K562 (cell line): ENCODE data around the gene HNRNPF. TPM values are rescaled to one million over a fixed set of nuclear protein-coding genes. Genes with fewer than 3 reads are reported as not detected.

Source experiments
- ATF3 ChIP-seq, 2 experiments: fragments of 450-650 bp in 1 of 2; sonication (generic) in 1 of 2; formaldehyde crosslinking in 1 of 2; IDR thresholded peaks in 1 of 2; conservative IDR thresholded peaks in 1 of 2; 2 replicates each; pipeline versions ENCODE4 v1.6.1 to v1.8.1; 2016 to 2023; ENCODE audit warnings: mild to moderate bottlenecking in 2 of 2, moderate library complexity in 2 of 2, inconsistent platforms in 1 of 2, missing genetic modification reagents in 1 of 2
- HNRNPK ChIP-seq: fragments of 200-400 bp; formaldehyde crosslinking; IDR thresholded peaks from one replicate; pipeline ENCODE4 v1.6.1; 2018; ENCODE audit warnings: mild to moderate bottlenecking, low read depth, low read length; ENCODE audit not compliant: poor library complexity, severe bottlenecking
- NBN ChIP-seq: fragments of 450-650 bp; IDR thresholded peaks from 2 replicates; pipeline ENCODE4 v1.6.1; 2016; ENCODE audit warnings: low read depth, mild to moderate bottlenecking
- POLR2A ChIP-seq: fragments of 450-650 bp; conservative IDR thresholded peaks from 2 replicates; pipeline ENCODE4 v1.6.1; 2016
- RAD51 ChIP-seq: fragments of 450-650 bp; IDR thresholded peaks from 2 replicates; pipeline ENCODE4 v1.7.1; 2016; ENCODE audit warnings: low read depth, mild to moderate bottlenecking, borderline replicate concordance
- SMAD1 ChIP-seq: fragments of 150-350 bp; IDR thresholded peaks from 2 replicates; pipeline ENCODE4 v1.6.1; 2014; ENCODE audit warnings: low read length, low read depth; ENCODE audit not compliant: partially characterized antibody
- TEAD4 ChIP-seq, 2 experiments: sonication (generic) in 1 of 2; formaldehyde crosslinking in 1 of 2; IDR thresholded peaks; 2 replicates each; pipeline versions ENCODE4 v1.6.1 to v1.8.0; 2012 to 2022; ENCODE audit warnings: borderline replicate concordance in 1 of 2, inconsistent platforms in 1 of 2, low read length in 1 of 2, mild to moderate bottlenecking in 1 of 2, missing genetic modification reagents in 1 of 2
- TRIM24 ChIP-seq, 2 experiments: fragments of 450-650 bp; IDR thresholded peaks; 2 replicates each; pipeline ENCODE4 v1.6.1; 2016
- ZNF263 ChIP-seq: sonication (generic); formaldehyde crosslinking; IDR thresholded peaks from 2 replicates; pipeline ENCODE4 v1.8.0; 2022; ENCODE audit warnings: mild to moderate bottlenecking, missing genetic modification reagents, borderline replicate concordance
- polyA plus RNA-seq, 8 experiments: library from polyadenylated mRNA; depleted of rRNA in 4 of 8; stranded (reverse) in 5 of 8; unstranded in 3 of 8; fragments of >200 nt; fragmentation: Nextera tagmentation in 2 of 8; fragmentation: Illumina TruSeq in 1 of 8; extraction: Ambion mirVana in 2 of 8; extraction: Trizol in 1 of 8; gene quantifications; 2 replicates each; pipeline versions ENCODE4 v1.2.1 to v1.2.3, GENCODE V29; 2011 to 2014; ENCODE audit warnings: inconsistent platforms in 1 of 8, missing spikeins in 1 of 8
- total RNA-seq, 7 experiments: library from RNA; depleted of rRNA in 6 of 7; stranded (reverse); fragments of >200 nt in 6 of 7; fragmentation: Illumina TruSeq in 2 of 7; extraction: Trizol in 2 of 7; gene quantifications; 2 replicates each; pipeline versions ENCODE4 v1.2.1 to v1.2.3, GENCODE V29; 2011 to 2021; ENCODE audit warnings: low replicate concordance in 1 of 7
- TF ChIP-seq, protein P1 (sequence below), 2 experiments: fragments of 450-650 bp; formaldehyde crosslinking in 1 of 2; IDR thresholded peaks; 2 replicates each; pipeline versions ENCODE4 v1.4.0 to v1.6.1; 2014 to 2020; ENCODE audit warnings: mild to moderate bottlenecking in 2 of 2, borderline replicate concordance in 1 of 2, low read depth in 1 of 2
- TF ChIP-seq, protein P2 (sequence below): fragments of 450-650 bp; IDR thresholded peaks from 2 replicates; pipeline ENCODE4 v1.6.1; 2016; ENCODE audit warnings: borderline replicate concordance
- TF ChIP-seq, protein P3 (sequence below): fragments of 450-650 bp; IDR thresholded peaks from 2 replicates; pipeline ENCODE4 v1.6.1; 2016; ENCODE audit warnings: missing biosample characterization, missing genetic modification characterization

HNRNPF gene
- total and polyA plus RNA-seq, 9 of the 15 experiments (the other 6 are each of a cell fraction or from before 2014, with no cell fraction given) = 192 to 489 (median 416) TPM

DNA sequence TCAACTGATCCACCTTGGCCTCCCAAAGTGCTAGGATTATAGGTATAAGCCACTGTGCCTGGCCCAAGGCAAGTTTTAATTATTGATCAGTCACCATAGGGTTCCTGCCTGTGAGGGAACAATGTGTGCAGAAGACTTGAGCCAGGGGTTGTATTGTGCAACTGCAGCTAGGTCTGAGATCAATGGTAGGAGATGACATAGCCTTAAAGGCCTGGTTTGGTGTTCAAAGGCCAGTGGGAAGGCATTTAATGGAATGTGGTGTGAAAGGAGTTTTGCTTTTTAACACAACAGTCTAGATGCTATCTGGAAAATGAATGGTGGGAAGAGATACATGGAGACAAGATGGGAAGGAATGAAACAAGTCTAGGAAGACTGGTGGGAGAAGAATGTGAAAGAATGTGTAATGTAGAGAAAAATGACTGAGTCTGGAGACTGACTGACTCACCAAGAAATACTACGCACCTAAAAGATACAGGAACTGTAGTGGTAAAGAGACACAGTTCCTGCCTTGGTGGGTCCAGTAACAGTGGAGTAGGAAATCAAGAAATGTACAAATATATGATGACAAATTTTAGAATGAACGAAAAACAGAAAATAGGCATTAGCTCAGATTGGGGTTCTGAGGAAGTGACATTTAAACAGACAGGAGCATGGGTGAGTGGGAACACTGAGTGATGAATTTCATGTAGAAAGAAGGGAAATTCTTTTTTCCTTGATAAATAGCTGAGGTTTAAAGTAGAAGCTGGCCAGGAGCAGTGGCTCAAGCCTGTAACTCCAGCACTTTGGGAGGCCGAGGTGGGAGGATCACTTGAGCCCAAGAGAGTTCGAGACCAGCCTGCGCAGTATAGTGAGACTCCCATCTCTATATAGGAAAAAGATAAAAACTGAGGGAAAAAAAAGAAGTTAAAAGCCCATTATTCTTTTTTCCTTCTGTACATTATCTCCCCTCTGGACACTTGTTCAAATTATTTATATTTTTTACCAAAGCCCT, 9.4 kb downstream of the HNRNPF start (continued):
- TF ChIP-seq TEAD4 (IDR thresholded peaks at IDR 0.05; ENCODE audit: low read length) (peak; percentile 28; the same call in 1 of the 2 replicates), TEAD4 (CRISPR knock-in tag; IDR thresholded peaks at IDR 0.05; ENCODE audit: borderline replicate concordance) (no peak), ATF3 (IDR thresholded peaks at IDR 0.05) (peak; percentile 46), ATF3 (CRISPR knock-in tag; conservative IDR thresholded peaks at IDR 0.05) (no peak), TRIM24 (IDR thresholded peaks at IDR 0.05) (0 out of 4 replicates have a peak, but pooled peaks of 1 of the 2 experiments have one; percentile 14), ZNF263 (CRISPR knock-in tag) (no peak), POLR2A (peak; percentile 62), RAD51 (no peak), NBN (0 out of 2 replicates have a peak, but pooled peaks have one; percentile 62), SMAD1 (peak; percentile 6), HNRNPK (no peak)
- TF ChIP-seq, protein P1, sequence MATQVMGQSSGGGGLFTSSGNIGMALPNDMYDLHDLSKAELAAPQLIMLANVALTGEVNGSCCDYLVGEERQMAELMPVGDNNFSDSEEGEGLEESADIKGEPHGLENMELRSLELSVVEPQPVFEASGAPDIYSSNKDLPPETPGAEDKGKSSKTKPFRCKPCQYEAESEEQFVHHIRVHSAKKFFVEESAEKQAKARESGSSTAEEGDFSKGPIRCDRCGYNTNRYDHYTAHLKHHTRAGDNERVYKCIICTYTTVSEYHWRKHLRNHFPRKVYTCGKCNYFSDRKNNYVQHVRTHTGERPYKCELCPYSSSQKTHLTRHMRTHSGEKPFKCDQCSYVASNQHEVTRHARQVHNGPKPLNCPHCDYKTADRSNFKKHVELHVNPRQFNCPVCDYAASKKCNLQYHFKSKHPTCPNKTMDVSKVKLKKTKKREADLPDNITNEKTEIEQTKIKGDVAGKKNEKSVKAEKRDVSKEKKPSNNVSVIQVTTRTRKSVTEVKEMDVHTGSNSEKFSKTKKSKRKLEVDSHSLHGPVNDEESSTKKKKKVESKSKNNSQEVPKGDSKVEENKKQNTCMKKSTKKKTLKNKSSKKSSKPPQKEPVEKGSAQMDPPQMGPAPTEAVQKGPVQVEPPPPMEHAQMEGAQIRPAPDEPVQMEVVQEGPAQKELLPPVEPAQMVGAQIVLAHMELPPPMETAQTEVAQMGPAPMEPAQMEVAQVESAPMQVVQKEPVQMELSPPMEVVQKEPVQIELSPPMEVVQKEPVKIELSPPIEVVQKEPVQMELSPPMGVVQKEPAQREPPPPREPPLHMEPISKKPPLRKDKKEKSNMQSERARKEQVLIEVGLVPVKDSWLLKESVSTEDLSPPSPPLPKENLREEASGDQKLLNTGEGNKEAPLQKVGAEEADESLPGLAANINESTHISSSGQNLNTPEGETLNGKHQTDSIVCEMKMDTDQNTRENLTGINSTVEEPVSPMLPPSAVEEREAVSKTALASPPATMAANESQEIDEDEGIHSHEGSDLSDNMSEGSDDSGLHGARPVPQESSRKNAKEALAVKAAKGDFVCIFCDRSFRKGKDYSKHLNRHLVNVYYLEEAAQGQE (IDR thresholded peaks at IDR 0.05; ENCODE audit: borderline replicate concordance) = no peak
- TF ChIP-seq, protein P1 (CRISPR knock-in tag; IDR thresholded peaks at IDR 0.05; ENCODE audit: low read depth) = no peak
- TF ChIP-seq, protein P2, sequence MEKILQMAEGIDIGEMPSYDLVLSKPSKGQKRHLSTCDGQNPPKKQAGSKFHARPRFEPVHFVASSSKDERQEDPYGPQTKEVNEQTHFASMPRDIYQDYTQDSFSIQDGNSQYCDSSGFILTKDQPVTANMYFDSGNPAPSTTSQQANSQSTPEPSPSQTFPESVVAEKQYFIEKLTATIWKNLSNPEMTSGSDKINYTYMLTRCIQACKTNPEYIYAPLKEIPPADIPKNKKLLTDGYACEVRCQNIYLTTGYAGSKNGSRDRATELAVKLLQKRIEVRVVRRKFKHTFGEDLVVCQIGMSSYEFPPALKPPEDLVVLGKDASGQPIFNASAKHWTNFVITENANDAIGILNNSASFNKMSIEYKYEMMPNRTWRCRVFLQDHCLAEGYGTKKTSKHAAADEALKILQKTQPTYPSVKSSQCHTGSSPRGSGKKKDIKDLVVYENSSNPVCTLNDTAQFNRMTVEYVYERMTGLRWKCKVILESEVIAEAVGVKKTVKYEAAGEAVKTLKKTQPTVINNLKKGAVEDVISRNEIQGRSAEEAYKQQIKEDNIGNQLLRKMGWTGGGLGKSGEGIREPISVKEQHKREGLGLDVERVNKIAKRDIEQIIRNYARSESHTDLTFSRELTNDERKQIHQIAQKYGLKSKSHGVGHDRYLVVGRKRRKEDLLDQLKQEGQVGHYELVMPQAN = no peak; the same call in 1 of the 2 replicates
- TF ChIP-seq, protein P3, sequence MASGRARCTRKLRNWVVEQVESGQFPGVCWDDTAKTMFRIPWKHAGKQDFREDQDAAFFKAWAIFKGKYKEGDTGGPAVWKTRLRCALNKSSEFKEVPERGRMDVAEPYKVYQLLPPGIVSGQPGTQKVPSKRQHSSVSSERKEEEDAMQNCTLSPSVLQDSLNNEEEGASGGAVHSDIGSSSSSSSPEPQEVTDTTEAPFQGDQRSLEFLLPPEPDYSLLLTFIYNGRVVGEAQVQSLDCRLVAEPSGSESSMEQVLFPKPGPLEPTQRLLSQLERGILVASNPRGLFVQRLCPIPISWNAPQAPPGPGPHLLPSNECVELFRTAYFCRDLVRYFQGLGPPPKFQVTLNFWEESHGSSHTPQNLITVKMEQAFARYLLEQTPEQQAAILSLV (tag) = peak; percentile 73
